Ovary (tissue), 9 donors: ENCODE measurements around the gene SND1. TPM values are rescaled to one million over a fixed set of nuclear protein-coding genes. Genes with fewer than 3 reads are reported as not detected.

Experiments used
- DNase-seq, 5 donors: peaks; one replicate each; pipeline ENCODE4 v3.0.0-alpha.2; 2019 to 2020
- H3K27ac ChIP-seq, 2 donors: fragments of 200-600 bp; one replicate each; pipeline versions ENCODE4 v1.5.1 to v1.8.0; 2019 to 2022
- H3K27me3 ChIP-seq: fragments of 200-600 bp; one replicate; pipeline ENCODE4 v1.8.0; 2022
- H3K36me3 ChIP-seq: fragments of 200-600 bp; sonication (generic); one replicate; pipeline ENCODE4 v1.5.1; 2019
- H3K4me1 ChIP-seq: one replicate; pipeline ENCODE4 v1.8.1; 2013; ENCODE audit warnings: mild to moderate bottlenecking, moderate library complexity; ENCODE audit not compliant: insufficient read depth
- H3K4me3 ChIP-seq: fragments of 200-600 bp; sonication (generic); one replicate; pipeline ENCODE4 v1.5.1; 2017
- H3K9me3 ChIP-seq, 2 donors: fragments of 200-600 bp in 1 of 2; sonication (generic) in 1 of 2; one replicate each; pipeline versions ENCODE4 v1.5.1 to v1.8.1; 2013 to 2019; ENCODE audit warnings: mild to moderate bottlenecking in 1 of 2, moderate library complexity in 1 of 2
- EP300 ChIP-seq: sonication (generic); formaldehyde crosslinking; IDR thresholded peaks from one replicate; pipeline ENCODE4 v1.6.1; 2017; ENCODE audit warnings: antibody characterized with exemption
- POLR2A ChIP-seq: fragments of 450-650 bp; IDR thresholded peaks from one replicate; pipeline ENCODE4 v1.6.1; 2017; ENCODE audit warnings: antibody characterized with exemption, mild to moderate bottlenecking, moderate library complexity
- WGBS, 3 donors: extraction: QIAGEN DNeasy Blood & Tissue Kit in 1 of 3; methylation state at CpG; one replicate each; pipeline versions ENCODE4 v1.1.5 to v1.1.7; 2013 to 2017; 5-methylcytosine and 5-hydroxymethylcytosine counted together
- intact Hi-C, 4 donors: fragments of 100-400 bp; cut with DNase I; formaldehyde crosslinking; loops; one replicate each; pipeline versions ENCODE4 v1.11.0 to v1.15.1; 2022 to 2023
- polyA plus RNA-seq, 2 donors: library from polyadenylated mRNA; stranded (reverse); fragments of 200-250 nt in 1 of 2; fragments of 350-450 nt in 1 of 2; fragmentation: Illumina TruSeq in 1 of 2; extraction: RNeasy Lipid Tissue Mini Kit (QIAGEN cat#74804) in 1 of 2; gene quantifications; one replicate each; pipeline ENCODE4 v1.2.3, GENCODE V29; 2013 to 2014
- total RNA-seq, 7 donors: library from RNA; depleted of rRNA in 2 of 7; stranded (reverse); fragments of >200 nt in 2 of 7; fragmentation: NEBNext Ultra II Directional in 3 of 7; extraction: Animal tissue kit (Norgen Biotek cat#: 25700) in 3 of 7; gene quantifications; one replicate each; pipeline versions ENCODE4 v1.1.0 to v1.2.4, GENCODE V29; 2016 to 2023
- TF ChIP-seq, protein P1 (sequence below), 3 donors: fragments of 450-650 bp in 2 of 3; fragments of 200-600 bp in 1 of 3; IDR thresholded peaks; one replicate each; pipeline versions ENCODE4 v1.5.1 to v1.8.0; 2016 to 2022; ENCODE audit warnings: antibody characterized with exemption in 3 of 3, mild to moderate bottlenecking in 1 of 3
- donor health status: DM: no; HTN: no; CAD: no; lungs with moderate emphysema.
- donor health status: DM: no; HTN: no; CAD: no.
- donor health status: Bipolar disorder and iron deficiency.
- donor health status: DM: yes; HTN: yes; CAD: no.
- donor health status: DM: no; HTN: no; CAD: no.
- donor health status: DM: yes; HTN: yes; CAD: no.

SND1 gene
- total and polyA plus RNA-seq, 9 donors = 91.4 to 297 (median 182) TPM

DNA sequence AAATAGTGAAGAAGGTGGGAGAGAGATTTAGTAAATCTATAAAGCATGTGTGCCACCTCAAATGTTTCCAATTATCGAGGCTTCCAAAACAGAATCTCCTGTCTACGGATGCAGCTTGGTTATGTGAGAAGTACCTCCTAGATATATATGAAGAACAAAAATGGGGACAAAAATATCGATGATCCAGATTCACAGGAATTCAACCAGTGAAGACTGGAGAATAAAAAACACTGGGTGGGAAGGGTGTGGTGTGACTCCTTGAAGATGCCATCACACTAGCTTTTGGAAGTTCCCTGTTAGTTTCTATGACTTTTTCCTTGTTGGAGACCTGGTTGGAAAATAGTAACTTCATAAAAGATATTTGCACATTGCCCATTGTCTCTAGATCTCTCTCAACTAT is 226.8 kb downstream of the SND1 start:
- H3K4me3 ChIP-seq = no peak overlapping the region
- no peaks in the 10 kb centered on the region for H3K36me3 ChIP-seq
- no peak for DNase-seq
- 95 to 98% (median 97%) methylated on average over 3 of the region's 3 CpGs for WGBS, 3 donors
- H3K27ac ChIP-seq = no peak overlapping the region
- no peaks in the 10 kb centered on the region for H3K27me3 ChIP-seq
- TF ChIP-seq POLR2A (no peak), EP300 (no peak)
- TF ChIP-seq, protein P1, sequence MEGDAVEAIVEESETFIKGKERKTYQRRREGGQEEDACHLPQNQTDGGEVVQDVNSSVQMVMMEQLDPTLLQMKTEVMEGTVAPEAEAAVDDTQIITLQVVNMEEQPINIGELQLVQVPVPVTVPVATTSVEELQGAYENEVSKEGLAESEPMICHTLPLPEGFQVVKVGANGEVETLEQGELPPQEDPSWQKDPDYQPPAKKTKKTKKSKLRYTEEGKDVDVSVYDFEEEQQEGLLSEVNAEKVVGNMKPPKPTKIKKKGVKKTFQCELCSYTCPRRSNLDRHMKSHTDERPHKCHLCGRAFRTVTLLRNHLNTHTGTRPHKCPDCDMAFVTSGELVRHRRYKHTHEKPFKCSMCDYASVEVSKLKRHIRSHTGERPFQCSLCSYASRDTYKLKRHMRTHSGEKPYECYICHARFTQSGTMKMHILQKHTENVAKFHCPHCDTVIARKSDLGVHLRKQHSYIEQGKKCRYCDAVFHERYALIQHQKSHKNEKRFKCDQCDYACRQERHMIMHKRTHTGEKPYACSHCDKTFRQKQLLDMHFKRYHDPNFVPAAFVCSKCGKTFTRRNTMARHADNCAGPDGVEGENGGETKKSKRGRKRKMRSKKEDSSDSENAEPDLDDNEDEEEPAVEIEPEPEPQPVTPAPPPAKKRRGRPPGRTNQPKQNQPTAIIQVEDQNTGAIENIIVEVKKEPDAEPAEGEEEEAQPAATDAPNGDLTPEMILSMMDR (IDR thresholded peaks at IDR 0.05) = no peak
- H3K9me3 ChIP-seq = no peaks in the 10 kb centered on the region
- peaks cover 4% of the 10 kb centered on the region for H3K4me1 ChIP-seq
- intact Hi-C loops = no loop called here

DNA sequence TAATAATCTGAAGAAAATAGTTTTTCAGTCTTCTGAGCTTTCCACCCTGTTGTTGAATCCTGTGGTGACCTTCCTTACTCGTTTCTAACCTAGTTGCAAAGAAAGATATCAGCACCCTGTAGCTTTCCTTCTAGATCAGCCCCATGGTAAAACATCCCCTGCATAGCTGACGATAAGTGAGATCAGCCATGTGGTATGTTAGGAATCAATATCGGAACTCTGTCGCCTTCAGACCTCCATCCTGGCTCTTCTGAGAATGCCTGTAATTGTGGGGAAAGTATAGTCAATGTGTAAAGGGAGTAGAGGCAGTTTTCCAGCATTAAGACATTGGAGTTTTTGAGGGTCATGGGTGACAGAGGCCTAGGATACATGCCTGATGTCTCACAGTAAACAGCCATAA is 227.4 kb downstream of the SND1 start:
- TF ChIP-seq POLR2A = no peak
- TF ChIP-seq, protein P1 (IDR thresholded peaks at IDR 0.05) = no peak
- TF ChIP-seq EP300 = no peak
- no peaks in the 10 kb centered on the region for H3K36me3 ChIP-seq
- DNase-seq = no peak
- H3K27me3 ChIP-seq = no peaks in the 10 kb centered on the region
- 88 to 95% (median 88%) methylated on average over 4 of the region's 4 CpGs for WGBS, 3 donors
- no peak overlapping the region for H3K27ac ChIP-seq
- intact Hi-C loops = no loop called here
- no peak overlapping the region for H3K4me3 ChIP-seq
- peaks cover 6% of the 10 kb centered on the region for H3K4me1 ChIP-seq
- H3K9me3 ChIP-seq = no peaks in the 10 kb centered on the region

DNA sequence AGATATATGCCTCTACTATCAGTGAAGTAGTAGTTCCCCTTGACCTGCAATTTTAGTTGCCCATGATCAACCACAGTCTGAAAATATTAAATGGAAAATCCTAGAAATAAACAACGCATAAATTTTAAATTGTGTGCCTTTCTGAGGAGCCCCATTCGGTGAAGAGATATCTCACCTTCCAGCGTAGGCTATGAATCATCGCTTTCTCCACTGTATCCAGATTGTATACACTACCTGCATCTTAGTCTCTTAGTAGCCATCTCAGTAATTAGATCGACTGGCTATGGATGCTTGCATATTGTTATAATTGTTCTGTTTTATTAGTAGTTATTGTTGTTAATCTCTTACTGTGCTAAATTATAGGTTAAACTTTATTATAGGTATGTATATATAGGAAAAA is 227.9 kb downstream of the SND1 start:
- peaks cover 7% of the 10 kb centered on the region for H3K4me1 ChIP-seq
- intact Hi-C loops = no loop called here
- no peaks in the 10 kb centered on the region for H3K9me3 ChIP-seq
- TF ChIP-seq POLR2A (no peak), EP300 (no peak)
- TF ChIP-seq, protein P1 (IDR thresholded peaks at IDR 0.05) = no peak
- WGBS, 3 donors = 94 to 97% (median 94%) methylated on average over 5 of the region's 5 CpGs
- H3K36me3 ChIP-seq = no peaks in the 10 kb centered on the region
- no peaks in the 10 kb centered on the region for H3K27me3 ChIP-seq
- H3K4me3 ChIP-seq = no peak overlapping the region
- H3K27ac ChIP-seq = no peak overlapping the region
- no peak for DNase-seq

DNA sequence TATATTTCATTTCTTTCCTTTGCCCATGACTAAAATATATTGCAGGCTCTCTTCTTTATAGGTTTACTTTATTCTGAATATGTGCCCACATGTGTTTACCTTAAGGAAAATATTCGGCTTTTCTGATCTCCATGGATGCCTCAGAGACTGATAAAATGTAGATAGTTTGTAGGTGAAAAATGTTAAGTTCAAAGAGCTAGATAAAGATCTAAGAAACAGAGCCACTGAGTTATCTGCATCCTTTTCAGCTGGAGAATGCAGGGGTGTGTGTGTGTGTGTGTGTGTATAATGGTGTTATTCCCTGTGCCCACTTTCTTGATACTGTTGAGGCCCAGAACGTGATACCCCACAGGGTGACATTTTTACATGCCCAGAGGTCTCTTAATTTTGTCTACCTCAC is 228.5 kb downstream of the SND1 start:
- H3K27me3 ChIP-seq = no peaks in the 10 kb centered on the region
- peaks cover 7% of the 10 kb centered on the region for H3K4me1 ChIP-seq
- intact Hi-C loops = no loop called here
- no peaks in the 10 kb centered on the region for H3K9me3 ChIP-seq
- no peak for DNase-seq
- WGBS, 3 donors = 76 to 80% (median 78%) methylated on average over 2 of the region's 2 CpGs
- no peak overlapping the region for H3K27ac ChIP-seq
- H3K36me3 ChIP-seq = no peaks in the 10 kb centered on the region
- no peak for TF ChIP-seq POLR2A
- TF ChIP-seq EP300 = no peak
- TF ChIP-seq, protein P1 (IDR thresholded peaks at IDR 0.05) = no peak
- H3K4me3 ChIP-seq = no peak overlapping the region

DNA sequence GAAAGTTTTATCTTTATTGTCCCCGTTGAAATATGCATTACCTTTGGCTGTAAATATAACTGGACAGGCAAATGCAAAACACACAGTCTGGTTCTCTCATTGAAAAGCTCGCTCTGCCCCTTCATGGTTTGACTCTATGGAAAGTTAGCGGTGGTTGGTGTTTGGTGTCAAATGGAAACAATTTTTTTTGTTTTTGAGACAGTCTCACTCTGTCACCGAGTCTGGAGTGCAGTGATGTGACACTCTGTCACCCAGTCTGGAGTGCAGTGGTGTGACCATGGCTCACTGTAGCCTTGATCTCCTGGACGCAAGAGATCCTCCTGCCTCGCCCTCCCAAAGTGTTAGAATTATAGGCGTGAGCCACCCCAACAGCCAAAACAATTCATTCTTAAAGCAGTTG is 229.6 kb downstream of the SND1 start:
- Histone ChIP-seq H3K27me3 (no peaks in the 10 kb centered on the region), H3K4me3 (no peak overlapping the region), H3K9me3 (no peaks in the 10 kb centered on the region), H3K27ac (no peak overlapping the region), H3K4me1 (peaks cover 7% of the 10 kb centered on the region), H3K36me3 (no peaks in the 10 kb centered on the region)
- intact Hi-C loops = no loop called here
- DNase-seq = no peak
- WGBS, 3 donors = 86 to 94% (median 91%) methylated on average over 7 of the region's 7 CpGs
- TF ChIP-seq POLR2A = no peak
- no peak for TF ChIP-seq EP300
- TF ChIP-seq, protein P1 (IDR thresholded peaks at IDR 0.05) = no peak
